GM12873 (cell line): Measurements from ENCODE around the gene TMBIM6.

Source experiments
- TF ChIP-seq, protein P1 (sequence below): IDR thresholded peaks from 2 replicates; pipeline ENCODE4 v1.5.1; 2012; ENCODE audit warnings: low read depth, mild to moderate bottlenecking, moderate library complexity, low read length, control low read depth; ENCODE audit not compliant: insufficient read depth; ENCODE audit errors: missing control alignments

The TMBIM6 gene

DNA sequence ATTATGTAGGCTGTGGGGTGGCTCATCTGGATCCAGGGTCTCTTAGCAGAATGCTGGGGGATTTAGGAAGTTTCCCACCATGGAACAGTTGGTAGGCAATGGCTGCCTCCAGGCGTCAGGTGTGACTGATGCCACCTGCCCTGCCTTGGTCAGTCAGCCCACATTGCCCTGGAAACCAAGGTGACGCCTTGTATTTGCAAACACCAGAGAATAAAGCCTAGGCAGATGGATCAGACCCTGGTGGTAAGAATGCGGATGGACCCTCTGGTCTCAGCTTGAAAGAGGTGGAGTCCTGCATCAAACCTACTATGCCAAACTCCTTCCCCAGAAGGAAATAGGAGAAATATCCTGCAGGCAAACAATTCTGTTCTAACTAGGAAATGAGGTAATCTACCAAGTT, 48.6 kb downstream of the TMBIM6 start:
- TF ChIP-seq, protein P1, sequence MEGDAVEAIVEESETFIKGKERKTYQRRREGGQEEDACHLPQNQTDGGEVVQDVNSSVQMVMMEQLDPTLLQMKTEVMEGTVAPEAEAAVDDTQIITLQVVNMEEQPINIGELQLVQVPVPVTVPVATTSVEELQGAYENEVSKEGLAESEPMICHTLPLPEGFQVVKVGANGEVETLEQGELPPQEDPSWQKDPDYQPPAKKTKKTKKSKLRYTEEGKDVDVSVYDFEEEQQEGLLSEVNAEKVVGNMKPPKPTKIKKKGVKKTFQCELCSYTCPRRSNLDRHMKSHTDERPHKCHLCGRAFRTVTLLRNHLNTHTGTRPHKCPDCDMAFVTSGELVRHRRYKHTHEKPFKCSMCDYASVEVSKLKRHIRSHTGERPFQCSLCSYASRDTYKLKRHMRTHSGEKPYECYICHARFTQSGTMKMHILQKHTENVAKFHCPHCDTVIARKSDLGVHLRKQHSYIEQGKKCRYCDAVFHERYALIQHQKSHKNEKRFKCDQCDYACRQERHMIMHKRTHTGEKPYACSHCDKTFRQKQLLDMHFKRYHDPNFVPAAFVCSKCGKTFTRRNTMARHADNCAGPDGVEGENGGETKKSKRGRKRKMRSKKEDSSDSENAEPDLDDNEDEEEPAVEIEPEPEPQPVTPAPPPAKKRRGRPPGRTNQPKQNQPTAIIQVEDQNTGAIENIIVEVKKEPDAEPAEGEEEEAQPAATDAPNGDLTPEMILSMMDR = no peak

DNA sequence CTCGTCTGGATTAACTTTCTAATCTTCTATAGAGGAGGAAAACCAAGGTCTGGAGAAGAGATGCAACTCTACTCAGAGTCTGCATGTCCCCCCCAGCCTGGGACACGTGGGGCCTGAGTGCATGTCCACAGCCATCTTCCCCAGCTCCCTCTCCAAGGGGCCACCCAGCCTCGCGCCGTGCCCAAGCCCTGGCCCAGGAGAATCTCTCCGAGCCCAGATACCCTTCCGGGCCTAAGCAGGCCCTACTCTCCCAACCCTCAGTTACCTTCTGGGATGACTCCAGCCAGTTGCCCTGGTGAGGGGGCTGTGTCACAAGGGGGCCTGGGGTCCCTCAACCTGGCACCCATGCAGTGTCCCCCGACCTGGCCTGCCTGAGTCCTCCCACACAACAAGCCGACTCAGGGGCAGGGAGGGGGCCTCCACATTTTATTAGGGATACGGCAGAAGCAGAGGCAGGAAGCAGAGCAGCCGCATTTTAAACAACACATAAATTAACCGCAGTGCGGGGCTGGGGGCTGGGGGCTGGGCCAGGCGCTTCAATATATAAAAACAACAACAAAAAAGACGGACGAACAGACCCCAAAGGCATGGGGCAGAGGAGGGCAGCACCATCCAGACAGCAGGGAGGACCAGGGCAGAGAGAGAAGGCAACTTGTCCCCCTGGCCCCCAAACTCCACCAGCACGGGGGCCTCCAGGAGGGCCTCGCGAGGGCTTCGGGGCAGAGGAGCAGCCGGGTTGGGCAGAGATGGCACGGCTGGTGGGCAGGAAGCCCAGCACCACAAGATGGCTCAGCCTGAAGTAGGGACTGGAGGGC, 49.6 kb downstream of the TMBIM6 start:
- TF ChIP-seq, protein P1 = no peak

DNA sequence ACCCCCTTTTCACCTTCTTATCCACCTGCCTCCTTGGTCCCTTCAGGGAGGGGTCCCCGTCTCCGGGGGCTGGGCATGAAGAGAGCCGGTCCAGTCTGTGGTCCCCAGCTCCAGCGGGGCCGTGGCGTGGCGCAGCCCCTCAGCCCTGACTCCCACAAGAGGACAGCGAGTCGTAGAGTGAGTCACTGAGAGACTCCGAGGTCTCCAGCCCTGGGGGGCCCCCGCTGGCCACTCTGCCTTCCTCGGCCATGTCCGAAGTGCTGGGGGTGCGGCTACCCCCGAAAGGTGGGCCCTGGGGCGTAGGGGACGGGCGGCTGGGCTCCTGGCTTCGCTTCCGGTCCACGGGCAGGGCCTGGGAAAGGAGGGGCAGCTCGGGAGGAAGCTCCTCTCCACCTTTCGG, 50.3 kb downstream of the TMBIM6 start:
- TF ChIP-seq, protein P1 = no peak

DNA sequence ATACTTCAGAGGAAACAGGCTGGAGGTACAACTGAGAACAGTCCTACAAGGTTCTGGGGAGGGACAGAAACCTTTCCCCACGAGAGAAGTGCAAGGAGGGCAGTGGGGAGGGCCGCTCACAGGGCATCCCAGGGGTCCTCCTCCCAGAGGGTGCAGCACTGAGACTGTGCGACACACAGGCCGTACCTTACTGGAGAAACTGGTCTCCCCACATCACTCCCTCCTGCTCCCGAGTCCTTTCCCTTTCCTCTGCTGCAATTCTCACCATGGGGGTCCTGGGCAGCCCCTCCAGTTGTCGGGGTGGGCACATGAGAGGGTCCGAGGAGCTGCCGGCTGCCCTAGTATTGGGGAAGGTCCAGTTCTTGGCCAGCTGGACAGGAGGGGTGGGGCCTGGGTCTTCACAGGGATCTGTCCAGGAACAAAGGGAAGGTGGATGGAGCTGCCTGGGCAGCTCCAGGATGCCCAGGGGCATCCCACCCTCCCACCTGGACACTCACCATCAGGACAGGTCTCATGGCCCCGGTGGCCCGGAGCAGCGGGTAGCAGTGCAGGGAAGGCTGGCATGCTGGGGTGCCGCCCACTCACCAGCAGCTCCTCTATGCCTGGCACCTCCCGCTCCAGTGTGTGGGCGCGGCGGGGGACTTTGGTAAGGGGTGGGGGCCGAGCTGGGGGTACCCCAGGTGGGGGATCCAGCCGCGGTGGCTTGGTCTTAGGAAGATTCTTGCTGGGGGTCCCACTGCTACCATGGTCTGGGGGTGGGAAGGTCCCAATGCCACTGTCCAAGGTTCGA, 51.0 kb downstream of the TMBIM6 start:
- TF ChIP-seq, protein P1 = no peak

DNA sequence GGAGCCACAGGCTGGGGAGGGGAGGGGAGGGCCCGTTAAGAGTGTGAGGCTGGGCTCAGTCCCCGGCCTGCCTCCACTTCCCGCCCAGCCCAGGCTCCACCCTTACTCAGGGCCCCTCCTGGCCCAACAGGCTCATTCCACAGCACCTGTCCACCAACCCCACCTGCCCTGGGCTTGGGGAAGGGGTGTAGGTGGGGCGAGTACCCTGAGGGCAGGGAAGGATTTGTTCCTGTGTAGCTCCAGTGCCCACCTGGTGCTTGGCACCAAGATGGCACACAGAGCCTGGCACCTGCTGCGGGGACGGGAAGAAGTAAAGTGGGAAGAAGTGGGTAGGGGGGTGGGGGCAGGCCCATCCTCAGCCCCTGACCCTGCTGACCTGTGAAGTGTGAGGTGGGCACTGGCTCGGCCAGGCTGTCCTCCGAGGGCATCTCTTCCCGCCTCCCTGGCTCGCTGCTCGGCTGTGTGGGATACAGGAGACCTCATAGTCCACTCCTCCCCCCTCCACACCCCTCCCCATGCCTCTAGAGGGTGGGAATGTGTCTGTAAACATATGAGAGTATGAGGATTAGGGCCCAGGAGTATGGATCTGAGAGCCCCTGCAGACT, 51.7 kb downstream of the TMBIM6 start:
- TF ChIP-seq, protein P1 = no peak

DNA sequence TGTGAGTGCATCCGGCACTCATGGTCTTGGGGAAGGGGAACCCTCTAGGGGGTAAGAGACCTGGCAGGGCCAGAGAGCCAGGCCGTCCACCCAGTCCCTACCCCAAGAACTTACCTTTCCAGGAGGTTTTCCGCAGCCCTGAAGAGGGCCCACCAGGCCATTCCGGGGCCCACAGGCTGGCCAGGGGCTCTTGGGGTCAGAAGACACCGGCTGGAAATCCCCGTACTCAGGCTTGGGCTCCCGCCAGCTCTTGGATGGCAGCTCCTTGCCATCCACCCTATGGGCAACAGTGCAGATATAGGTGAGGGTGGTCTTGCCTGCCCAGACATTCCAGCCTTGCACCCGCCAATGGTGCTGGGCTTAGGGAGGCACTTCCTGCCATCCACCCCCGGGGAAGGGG, 52.3 kb downstream of the TMBIM6 start:
- TF ChIP-seq, protein P1 = no peak

DNA sequence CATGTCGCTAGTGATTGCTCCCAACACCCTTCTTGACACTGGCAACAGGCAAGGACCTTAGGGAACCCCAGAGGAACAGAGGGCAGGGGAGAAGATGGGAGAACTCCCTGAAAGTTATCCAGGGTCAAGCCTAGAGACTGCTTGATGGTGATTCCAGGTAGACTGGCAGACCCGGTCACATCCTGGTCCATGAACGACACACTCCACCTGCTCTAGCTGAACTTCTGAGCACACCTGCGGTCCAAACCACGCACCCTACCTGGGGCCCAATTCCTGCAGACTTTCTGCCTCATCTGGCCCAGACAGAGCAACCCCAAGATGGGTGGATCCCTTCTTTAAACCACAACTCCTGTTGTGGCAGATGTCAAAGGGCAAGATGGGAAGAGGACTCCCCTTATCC, 52.7 kb downstream of the TMBIM6 start:
- TF ChIP-seq, protein P1 = no peak
